Effector CD4-positive, alpha-beta T cell (primary cell): ENCODE data around the gene FHIT.

Experiments used
- DNase-seq: peaks from one replicate; pipeline ENCODE4 v3.0.0-alpha.2; 2020

Gene FHIT

GRCh38 chr3:60444898-60445437 is 806.3 kb downstream of the FHIT start:
- DNase-seq, result no peak

- DNase-seq, result no peak
Observed at GRCh38 chr3:60440869-60441268, 810.4 kb downstream of the FHIT start.

GRCh38 chr3:60435941-60436650 is 815.2 kb downstream of the FHIT start:
- no peak for DNase-seq

- no peak for DNase-seq
Observed at GRCh38 chr3:60434950-60435349, 816.3 kb downstream of the FHIT start.

- DNase-seq, result no peak
Observed at GRCh38 chr3:60434323-60434722, 816.9 kb downstream of the FHIT start.

- DNase-seq, result no peak
Observed at GRCh38 chr3:60431599-60431958, 819.7 kb downstream of the FHIT start.

GRCh38 chr3:60430205-60430604 is 821.0 kb downstream of the FHIT start:
- DNase-seq, result no peak

GRCh38 chr3:60427109-60427508 is 824.1 kb downstream of the FHIT start:
- no peak for DNase-seq

GRCh38 chr3:60424942-60425341 is 826.3 kb downstream of the FHIT start:
- no peak for DNase-seq

- DNase-seq, result no peak
Observed at GRCh38 chr3:60424034-60424433, 827.2 kb downstream of the FHIT start.

GRCh38 chr3:60423556-60423955 is 827.7 kb downstream of the FHIT start:
- no peak for DNase-seq

GRCh38 chr3:60421749-60422446 is 829.4 kb downstream of the FHIT start:
- no peak for DNase-seq

- DNase-seq, result no peak
Observed at GRCh38 chr3:60417576-60417975, 833.7 kb downstream of the FHIT start.

- no peak for DNase-seq
Observed at GRCh38 chr3:60414011-60414410, 837.2 kb downstream of the FHIT start.

GRCh38 chr3:60413551-60413950 is 837.7 kb downstream of the FHIT start:
- no peak for DNase-seq

- no peak for DNase-seq
Observed at GRCh38 chr3:60403866-60404265, 847.4 kb downstream of the FHIT start.

GRCh38 chr3:60402931-60403330 is 848.3 kb downstream of the FHIT start:
- no peak for DNase-seq

- no peak for DNase-seq
Observed at GRCh38 chr3:60399861-60400845, 851.1 kb downstream of the FHIT start.

GRCh38 chr3:60399292-60399691 is 852.0 kb downstream of the FHIT start:
- no peak for DNase-seq

GRCh38 chr3:60395173-60395762 is 856.0 kb downstream of the FHIT start:
- no peak for DNase-seq

- DNase-seq, result no peak
Observed at GRCh38 chr3:60393946-60394345, 857.3 kb downstream of the FHIT start.

- DNase-seq, result no peak
Observed at GRCh38 chr3:60392501-60392900, 858.8 kb downstream of the FHIT start.

GRCh38 chr3:60391292-60391691 is 860.0 kb downstream of the FHIT start:
- DNase-seq, result no peak
